HG03442 (cell line): Measurements from ENCODE around the gene CENPS.
"Not testable (repeated sequence)": the region's sequence is repeated elsewhere in the genome, so short reads cannot be mapped to it uniquely, and the experiment has no call there.

Experiments used
- ATAC-seq: cut with Tn5 transposase; IDR thresholded peaks from one replicate; pipeline ENCODE4 v1.9.1; 2021; ENCODE audit warnings: mild to moderate bottlenecking, moderate library complexity; ENCODE audit not compliant: unreplicated experiment

CENPS gene

DNA sequence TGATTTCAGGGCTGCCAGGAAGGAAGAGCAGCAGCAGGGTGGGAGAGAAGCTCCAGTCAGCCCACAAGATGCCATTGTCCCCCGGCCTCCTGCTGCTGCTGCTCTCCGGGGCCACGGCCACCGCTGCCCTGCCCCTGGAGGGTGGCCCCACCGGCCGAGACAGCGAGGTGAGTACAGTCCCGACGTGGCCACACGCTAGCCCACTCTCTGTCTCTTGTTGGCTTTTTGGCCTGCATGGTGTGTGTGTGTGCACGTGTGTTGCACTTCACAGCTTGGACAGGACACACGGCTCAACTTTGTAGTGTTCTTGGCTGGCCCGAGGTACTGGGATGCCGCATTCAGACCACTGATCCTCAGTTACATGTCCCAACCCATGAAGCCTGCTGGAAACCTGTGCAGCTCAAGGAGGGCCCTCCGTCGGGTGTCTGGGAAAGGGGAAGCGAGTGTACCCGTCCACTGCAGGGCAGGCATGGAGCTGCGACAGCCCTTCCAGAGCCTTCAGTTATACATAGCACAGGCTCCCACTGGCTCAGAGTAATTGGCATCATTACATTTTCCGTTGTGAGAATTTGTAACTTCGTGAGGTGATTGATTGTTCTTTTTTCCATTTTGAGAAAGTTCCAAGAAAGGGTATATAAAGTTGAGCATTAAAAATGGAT is 20.1 kb downstream of the CENPS start:
- no peak for ATAC-seq

DNA sequence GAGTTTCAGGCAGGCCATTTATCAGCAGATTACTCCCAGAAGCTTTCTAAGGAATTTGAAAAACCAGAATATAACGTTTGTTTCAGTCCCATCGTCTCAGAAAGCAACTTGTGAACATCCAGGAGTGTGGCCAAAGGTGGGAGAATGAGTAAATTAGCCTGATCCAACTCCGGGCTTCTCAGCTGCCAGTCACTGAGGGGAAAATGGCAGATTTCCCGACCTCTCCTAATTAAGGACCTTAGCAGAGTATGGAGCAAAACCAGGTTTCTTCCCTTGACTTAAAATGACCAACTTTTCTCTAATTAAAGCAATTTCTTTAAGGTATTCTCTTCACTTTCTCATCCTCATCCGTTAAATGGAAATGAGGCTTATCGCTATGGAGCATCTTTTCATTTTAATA is 20.6 kb downstream of the CENPS start:
- ATAC-seq: no peak

DNA sequence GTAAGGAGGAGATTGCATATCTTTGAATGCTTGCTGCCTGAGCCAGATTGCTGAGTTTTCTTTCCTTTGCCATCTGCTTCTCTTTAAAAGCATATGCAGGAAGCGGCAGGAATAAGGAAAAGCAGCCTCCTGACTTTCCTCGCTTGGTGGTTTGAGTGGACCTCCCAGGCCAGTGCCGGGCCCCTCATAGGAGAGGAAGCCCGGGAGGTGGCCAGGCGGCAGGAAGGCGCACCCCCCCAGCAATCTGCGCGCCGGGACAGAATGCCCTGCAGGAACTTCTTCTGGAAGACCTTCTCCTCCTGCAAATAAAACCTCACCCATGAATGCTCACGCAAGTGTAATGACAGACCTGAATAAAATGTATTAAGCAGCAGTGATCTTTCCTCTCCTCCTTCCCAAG is 21.1 kb downstream of the CENPS start:
- no peak for ATAC-seq

DNA sequence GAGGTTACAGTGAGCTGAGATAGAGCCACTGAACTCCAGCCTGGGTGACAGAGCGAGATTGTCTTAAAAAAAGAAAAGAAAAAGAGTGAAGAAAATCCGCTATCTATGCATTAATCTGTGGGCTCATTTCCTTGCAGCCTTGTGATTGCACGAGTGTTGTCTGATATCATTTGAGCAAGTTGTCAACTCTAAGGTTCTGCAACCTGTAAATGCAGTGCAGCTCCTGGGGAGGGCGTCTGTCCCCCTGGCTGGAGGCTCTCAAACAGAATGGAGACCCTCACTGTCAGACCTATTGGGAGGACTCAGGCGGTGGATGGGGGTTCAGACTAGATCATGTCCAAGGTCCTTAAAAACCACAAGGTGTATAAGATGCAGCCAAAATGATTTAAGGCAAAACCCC is 25.8 kb downstream of the CENPS start:
- ATAC-seq: no peak

DNA sequence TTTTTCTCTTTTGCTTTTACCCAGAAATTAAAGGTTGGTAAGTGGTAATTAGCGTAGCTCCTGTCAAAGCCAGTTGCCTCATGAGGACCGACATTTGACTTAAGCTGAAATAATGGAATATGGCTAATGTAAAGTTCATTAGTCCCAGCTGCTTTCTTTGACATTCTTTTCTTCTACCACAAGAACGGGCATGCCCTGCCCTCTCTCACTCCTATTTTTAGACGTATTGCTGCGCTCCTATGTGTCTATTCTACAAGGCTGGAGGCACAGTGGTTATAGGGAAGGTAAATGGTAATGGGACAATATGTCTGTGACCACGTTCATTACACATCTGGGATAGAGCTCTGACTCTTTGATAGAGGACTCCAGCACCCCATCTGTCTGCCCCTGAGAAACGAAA is 26.4 kb downstream of the CENPS start:
- ATAC-seq: no peak

DNA sequence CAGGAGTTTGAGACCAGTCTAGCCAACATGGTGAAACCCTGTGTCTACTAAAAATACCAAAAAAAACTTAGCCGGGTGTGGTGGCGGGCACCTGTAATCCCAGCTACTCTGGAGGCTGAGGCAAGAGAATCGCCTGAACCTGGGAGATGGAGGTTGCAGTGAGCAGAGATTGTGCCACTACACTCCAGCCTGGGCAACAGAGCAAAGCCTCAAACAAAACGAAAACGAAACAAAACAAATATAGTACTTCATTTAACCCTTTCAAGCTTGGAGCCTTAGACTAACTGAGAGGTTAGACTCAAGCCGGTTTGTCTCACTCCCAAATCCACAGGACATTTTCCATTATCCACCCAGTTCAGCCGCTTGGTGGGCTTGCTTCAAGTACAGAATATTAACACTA is 27.2 kb downstream of the CENPS start:
- not testable (repeated sequence) for ATAC-seq

DNA sequence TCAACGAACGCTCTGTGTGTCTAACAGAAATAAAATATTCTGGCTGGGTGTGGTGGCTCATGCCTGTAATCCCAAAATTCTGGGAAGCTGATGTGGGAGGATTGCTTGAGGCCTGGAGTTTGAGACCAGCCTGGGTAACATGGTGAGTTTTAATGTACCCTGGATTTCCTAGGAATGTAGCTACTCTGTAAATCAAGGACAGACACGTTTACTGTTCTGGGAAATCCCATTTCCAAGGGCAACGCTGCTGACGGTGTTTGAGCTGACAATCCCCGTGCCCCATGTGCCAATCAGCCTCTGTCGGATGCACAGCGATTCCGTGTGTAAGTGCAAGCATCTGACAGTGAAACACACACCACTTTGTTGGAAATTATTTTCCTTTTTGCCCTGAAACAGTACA is 27.6 kb downstream of the CENPS start:
- ATAC-seq: no peak

DNA sequence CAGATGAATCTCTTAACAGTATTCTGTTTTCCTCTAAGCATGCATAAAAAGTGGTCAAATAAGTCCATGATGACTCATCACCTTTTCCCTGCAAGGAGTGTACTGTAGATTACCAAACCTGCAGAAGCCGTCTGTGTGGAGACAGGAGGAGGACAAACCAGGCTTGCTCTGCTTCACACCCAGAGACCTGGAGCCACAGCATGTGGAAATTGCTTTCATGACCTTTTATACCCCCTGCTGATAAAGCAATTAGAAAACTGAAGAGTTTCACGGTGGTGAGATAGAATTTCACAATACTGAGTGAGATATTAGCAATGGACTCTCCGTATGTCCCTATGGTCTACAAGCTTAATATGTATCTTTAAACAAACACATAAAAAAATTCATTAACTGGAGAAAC is 29.0 kb downstream of the CENPS start:
- no peak for ATAC-seq

DNA sequence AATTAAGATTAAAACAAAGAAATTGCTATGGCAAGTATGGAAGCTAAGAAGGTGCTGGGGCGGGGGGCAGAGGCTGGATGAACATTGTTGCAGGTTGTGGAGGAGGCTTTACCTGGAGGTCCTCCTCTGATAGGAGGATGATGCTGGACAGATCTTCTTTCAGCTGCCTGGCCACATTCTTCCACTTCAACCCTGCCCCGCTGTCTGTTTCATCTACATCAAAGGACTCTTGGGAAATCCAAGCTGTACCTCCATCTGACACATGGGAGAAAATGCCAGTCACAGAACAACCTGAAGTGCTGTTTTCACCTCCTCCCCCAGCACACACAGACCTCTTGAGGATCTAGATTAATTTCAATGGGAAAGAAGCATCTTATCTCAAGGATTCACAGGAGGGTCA is 36.8 kb downstream of the CENPS start:
- no peak for ATAC-seq

GRCh38 chr1:10470043-10470442 is 39.8 kb downstream of the CENPS start:
- no peak for ATAC-seq

- no peak for ATAC-seq
Measured at GRCh38 chr1:10471411-10472219, 41.4 kb downstream of the CENPS start.

DNA sequence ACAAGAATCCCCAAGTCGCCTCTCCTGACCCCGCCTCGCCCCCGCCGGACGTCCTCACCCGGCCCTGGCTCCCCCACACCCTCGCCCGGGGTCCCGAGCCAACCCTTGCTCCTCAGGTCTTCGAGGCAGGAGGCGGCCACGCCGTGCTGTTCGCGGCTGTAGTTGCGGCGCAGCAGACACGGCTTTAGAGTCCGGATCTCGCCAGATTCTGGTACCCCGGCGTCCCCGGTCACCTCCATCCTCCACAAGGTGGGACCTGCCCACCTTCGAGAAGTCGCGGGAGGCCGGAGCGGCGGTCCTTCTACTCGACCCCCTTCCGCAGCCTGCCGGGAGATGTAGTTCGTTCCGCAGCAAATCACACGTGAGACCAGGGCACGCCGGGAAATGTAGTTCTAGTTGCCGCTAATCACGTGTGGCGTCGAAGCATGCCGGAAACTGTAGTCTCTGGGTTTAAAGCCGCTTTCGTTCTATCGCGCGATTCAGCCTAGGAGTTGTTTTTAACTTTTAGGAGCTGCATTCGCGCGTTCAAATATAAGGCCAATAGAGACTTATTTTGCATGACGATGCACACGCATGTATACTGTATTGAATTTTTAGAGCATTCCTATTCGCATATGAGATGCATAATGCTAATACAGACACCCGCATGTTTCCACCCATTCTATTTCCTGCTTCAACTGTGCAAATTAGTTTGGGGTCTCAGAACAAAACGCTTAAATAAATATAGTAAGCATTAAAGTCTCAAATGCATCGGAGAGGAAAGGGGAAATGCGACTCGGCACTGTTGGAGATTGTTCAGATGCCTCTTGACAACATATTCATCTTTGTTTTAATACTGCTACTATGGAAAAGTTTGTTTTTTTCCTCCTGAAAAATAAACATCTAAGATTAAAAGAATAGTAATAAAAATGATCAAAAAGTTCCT is 42.2 kb downstream of the CENPS start, which contains the start of gene DFFA:
TSS of gene DFFA (minus strand) at position 310 of the 925 bp plus-strand sequence. CDS start at position 239, 71 bp downstream.
- ATAC-seq: peak; percentile 78

GRCh38 chr1:10473145-10473765 is 43.0 kb downstream of the CENPS start:
- ATAC-seq: no peak

DNA sequence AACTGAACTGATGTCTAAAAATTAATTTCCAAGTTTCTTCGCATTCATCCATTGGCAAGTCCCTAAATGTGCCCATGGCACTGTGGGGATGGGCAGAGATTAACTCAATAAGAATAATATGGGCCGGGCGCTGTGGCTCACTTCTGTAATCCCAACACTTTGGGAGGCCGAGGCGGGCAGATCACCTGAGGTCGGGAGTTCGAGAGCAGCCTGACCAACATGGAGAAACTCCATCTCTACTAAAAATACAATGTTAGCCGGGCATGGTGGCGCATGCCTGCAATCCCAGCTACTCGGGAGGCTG is 44.0 kb downstream of the CENPS start:
- not testable (repeated sequence) for ATAC-seq

DNA sequence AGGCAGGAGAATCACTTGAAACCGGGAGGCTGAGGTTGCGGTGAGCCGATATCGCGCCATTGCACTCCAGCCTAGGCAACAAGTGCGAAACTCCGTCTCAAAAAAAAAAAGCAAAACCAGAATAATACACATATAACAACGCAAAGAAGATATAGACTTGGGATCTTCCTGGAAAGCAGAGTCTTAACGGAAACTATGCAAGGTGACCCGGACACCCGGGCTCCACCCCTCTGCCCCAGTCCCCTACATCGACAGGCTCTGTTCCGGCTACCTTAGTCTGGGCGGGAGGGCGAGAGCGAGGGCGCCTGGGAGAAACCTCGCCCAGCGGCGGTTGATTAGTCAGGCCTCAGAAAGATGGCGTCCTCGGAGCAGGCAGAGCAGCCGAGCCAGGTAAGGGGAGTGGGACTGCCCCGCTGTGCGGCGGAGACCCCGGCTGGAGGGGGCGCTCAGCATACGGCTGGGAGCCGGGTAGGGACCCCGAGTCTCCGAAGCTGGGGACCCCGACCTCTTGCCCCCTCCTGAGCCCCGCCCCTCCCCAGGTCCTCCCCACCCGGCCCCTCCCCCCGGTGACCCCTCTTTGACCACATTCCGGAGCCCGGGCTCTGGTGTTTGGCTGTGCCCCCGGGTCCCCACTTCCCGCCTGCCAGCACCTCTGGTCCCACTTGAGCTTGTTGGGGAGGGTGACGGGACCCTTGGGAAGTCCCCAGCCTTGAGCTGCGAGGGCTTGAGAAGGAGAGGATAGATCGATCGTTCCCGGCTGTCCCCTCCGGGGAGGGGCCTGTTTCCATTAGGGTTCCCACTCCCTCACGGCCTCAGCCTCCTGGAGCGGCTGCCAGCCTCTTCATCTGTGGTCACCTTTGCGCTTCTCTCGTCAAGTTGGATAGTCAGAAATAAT is 44.6 kb downstream of the CENPS start, which contains the start of gene PEX14:
TSS of gene PEX14 (plus strand) at position 338 of the 895 bp plus-strand sequence. CDS start at position 355, 17 bp downstream.
- ATAC-seq: peak; percentile 55

DNA sequence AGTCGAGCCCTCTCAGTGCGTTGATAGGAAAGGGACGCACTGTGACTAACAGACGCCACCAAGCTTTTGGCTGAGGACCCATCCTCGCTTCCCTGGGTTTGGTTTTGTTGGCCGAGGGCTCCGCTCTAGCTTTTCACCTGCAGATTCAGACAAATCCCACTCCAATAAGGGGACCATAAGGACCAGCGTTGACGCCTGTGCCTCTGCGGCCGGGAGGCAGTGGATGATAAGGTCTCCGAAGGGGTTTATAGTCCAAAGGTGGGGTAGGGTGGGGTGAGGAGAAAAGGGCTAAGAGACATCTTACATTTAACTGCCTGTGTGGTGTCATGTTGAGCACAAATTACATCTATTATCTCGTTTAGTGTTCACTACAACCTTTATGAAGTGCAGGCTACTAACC is 45.3 kb downstream of the CENPS start:
- ATAC-seq: no peak

DNA sequence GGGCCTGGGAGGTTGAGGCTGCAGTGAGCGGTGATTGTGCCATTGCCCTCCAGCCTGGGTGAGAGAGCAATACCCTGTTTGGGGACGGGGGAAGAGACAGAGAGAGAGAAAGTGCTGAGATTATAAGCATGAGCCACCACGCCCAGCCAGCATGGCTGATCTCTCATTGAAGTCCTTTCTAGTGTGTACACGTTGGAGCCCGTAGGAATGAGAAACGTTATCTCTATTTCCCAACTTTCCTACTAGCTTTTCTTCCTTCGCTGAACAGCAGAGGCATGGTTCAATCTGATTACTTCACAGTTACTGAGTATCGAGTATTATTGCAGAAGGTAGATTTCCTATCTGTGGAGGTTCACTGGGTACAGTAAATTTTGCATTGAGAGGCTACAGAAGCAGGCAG is 49.1 kb downstream of the CENPS start:
- no peak for ATAC-seq

GRCh38 chr1:10480614-10481013 is 50.4 kb downstream of the CENPS start:
- ATAC-seq: no peak

DNA sequence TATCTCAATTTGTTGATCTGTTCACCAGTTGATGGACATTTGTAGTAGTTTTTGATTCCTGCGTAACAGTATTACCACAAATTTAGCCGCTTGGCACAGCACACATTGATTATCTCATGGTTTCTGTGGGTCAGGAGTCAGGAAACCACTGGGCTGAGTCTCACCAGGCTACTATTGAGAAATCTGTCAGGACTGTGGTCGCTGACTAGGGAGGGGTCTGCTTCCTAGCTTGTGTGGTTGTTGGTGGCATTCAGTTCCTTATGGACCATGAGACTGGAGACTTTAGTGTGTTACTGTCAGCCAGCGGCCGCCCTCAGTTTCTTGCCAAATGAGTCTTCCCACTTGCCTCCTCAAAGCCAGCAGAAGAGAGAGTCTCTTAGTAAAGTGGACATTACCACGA is 54.3 kb downstream of the CENPS start:
- no peak for ATAC-seq
